Body of pancreas (tissue), 4 donors: Measurements from ENCODE around the gene LATS2.

Experiments
- CTCF ChIP-seq, 7 experiments: fragments of 450-650 bp in 4 of 7; fragments of 200-600 bp in 3 of 7; sonication (generic) in 3 of 7; IDR thresholded peaks; one replicate each; pipeline ENCODE4 v1.5.1; 2016 to 2019; ENCODE audit warnings: antibody characterized with exemption in 7 of 7
- POLR2A ChIP-seq, 3 donors: fragments of 450-650 bp; IDR thresholded peaks; one replicate each; pipeline ENCODE4 v1.6.1; 2016; ENCODE audit warnings: antibody characterized with exemption in 3 of 3, mild to moderate bottlenecking in 2 of 3

- TF ChIP-seq POLR2A (IDR thresholded peaks at IDR 0.05) (no peak), CTCF (IDR thresholded peaks at IDR 0.05) (no peak)
These were observed 44.9 kb downstream of the LATS2 start for GRCh38 chr13:21016487-21016886.
